ENCODE data around the gene SLC35F3. TPM values are rescaled to one million over a fixed set of nuclear protein-coding genes. Genes with fewer than 3 reads are reported as not detected.

The SLC35F3 gene
- total RNA-seq, 1 experiment from 2014 or later: 0.66 TPM

DNA sequence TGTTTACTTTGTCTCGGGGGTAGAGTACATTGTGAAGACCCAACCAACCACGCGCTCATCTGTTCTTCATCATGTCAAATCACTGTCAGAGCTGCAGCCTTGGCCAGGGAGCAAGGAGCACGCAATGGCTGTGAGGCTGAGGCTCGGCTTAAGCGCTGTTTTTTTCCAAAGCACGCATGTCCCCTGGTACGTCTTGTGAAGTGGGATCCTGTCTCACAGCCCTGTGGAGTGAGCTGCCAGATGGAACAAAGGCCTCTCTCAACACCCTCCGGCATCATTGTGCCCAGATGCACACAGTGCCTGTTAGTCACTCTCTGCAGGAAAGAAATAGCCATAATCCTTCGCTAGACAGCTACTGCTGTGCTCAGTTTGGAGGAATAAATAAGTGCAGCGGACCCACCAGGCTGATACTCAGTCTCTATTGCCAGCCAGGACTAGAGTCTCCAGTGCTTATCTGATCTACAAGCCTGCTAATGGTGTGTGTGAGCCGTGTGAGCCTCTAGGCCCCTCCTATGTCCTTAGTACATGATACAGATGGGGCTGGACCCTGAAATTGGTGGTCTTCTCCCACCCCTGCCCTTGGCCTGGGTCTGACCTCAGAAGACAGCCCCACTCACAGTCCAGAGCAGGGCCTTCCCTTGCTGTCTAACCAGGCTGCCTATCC, 377.5 kb downstream of the SLC35F3 start:
- no peak for DNase-seq
- no peak overlapping the region for H3K27ac Mint-ChIP-seq (ENCODE audit: unreplicated experiment)
- TF ChIP-seq, protein P1, sequence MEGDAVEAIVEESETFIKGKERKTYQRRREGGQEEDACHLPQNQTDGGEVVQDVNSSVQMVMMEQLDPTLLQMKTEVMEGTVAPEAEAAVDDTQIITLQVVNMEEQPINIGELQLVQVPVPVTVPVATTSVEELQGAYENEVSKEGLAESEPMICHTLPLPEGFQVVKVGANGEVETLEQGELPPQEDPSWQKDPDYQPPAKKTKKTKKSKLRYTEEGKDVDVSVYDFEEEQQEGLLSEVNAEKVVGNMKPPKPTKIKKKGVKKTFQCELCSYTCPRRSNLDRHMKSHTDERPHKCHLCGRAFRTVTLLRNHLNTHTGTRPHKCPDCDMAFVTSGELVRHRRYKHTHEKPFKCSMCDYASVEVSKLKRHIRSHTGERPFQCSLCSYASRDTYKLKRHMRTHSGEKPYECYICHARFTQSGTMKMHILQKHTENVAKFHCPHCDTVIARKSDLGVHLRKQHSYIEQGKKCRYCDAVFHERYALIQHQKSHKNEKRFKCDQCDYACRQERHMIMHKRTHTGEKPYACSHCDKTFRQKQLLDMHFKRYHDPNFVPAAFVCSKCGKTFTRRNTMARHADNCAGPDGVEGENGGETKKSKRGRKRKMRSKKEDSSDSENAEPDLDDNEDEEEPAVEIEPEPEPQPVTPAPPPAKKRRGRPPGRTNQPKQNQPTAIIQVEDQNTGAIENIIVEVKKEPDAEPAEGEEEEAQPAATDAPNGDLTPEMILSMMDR (IDR thresholded peaks at IDR 0.05; ENCODE audit: unreplicated experiment): no peak
- peaks cover 2% of the 10 kb centered on the region for H3K9me3 Mint-ChIP-seq (ENCODE audit: low read depth, unreplicated experiment)
- intact Hi-C loops (cut with micrococcal nuclease; ENCODE audit: unreplicated experiment): no loop called here
- H3K27me3 Mint-ChIP-seq (ENCODE audit: unreplicated experiment): peaks cover 94% of the 10 kb centered on the region
- no peak overlapping the region for H3K4me3 Mint-ChIP-seq (ENCODE audit: low read depth, unreplicated experiment)
- H3K36me3 Mint-ChIP-seq (ENCODE audit: insufficient read depth, unreplicated experiment): no peaks in the 10 kb centered on the region
- CTCF ChIA-PET: interaction anchor here (1.5 kb wide), 1 partner anchor 28 kb away, joined by 3 read pairs; no protein-coding TSS in a partner anchor
- BruUV-seq (replicated peaks): no TSS peak
- H3K4me1 Mint-ChIP-seq (ENCODE audit: low read depth, unreplicated experiment): no peaks in the 10 kb centered on the region

DNA sequence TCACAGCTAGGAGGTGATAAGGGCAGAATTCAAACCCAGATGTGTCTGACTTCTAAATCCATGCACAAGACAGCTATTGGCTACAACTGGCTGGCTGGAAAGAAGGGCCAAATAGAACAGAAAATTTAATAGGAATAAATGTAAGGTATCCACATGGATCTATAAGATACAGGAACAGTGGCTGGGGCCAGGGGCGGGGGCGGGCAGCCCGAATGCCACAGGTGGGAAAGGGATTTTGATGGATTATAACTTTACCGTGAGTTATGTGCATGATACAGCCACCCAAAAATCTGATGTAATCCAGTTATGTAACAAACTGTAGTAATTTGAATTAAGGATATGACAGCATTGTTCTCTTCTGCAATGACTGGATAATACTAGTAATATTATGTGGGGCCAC, 381.7 kb downstream of the SLC35F3 start:
- TF ChIP-seq, protein P1 (IDR thresholded peaks at IDR 0.05; ENCODE audit: unreplicated experiment): no peak
- Mint-ChIP-seq H3K4me1 (ENCODE audit: low read depth, unreplicated experiment) (no peaks in the 10 kb centered on the region), H3K27ac (ENCODE audit: unreplicated experiment) (no peak overlapping the region), H3K36me3 (ENCODE audit: insufficient read depth, unreplicated experiment) (no peaks in the 10 kb centered on the region), H3K4me3 (ENCODE audit: low read depth, unreplicated experiment) (no peak overlapping the region), H3K9me3 (ENCODE audit: low read depth, unreplicated experiment) (peaks cover 2% of the 10 kb centered on the region), H3K27me3 (ENCODE audit: unreplicated experiment) (peaks cover 82% of the 10 kb centered on the region)
- DNase-seq: no peak
- no TSS peak for BruUV-seq (replicated peaks)
- intact Hi-C loops (cut with micrococcal nuclease; ENCODE audit: unreplicated experiment): no loop called here
- CTCF ChIA-PET: no interaction called here

DNA sequence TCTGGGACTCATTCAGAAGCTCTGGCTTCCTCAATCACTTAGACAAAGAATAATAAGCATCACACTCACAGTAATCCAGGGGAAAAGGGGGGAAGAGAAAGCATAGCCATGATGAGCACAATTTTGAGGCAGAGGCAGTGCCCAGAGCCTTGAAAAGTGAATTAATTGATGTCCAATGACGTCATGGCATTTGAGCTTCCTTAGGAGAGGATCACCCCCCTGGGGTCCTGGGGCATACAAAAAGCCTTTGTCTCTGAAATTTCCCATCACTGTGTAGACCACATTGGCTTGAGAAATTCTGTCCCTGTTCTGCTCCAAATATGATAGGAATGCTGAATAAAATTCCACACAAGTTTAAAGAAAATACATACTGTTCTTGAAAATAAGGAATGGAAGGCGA, 384.5 kb downstream of the SLC35F3 start:
- H3K4me1 Mint-ChIP-seq (ENCODE audit: low read depth, unreplicated experiment): no peaks in the 10 kb centered on the region
- H3K4me3 Mint-ChIP-seq (ENCODE audit: low read depth, unreplicated experiment): no peak overlapping the region
- H3K27me3 Mint-ChIP-seq (ENCODE audit: unreplicated experiment): peaks cover 73% of the 10 kb centered on the region
- H3K27ac Mint-ChIP-seq (ENCODE audit: unreplicated experiment): no peak overlapping the region
- DNase-seq: no peak
- CTCF ChIA-PET: no interaction called here
- BruUV-seq (replicated peaks): no TSS peak
- H3K36me3 Mint-ChIP-seq (ENCODE audit: insufficient read depth, unreplicated experiment): no peaks in the 10 kb centered on the region
- no peaks in the 10 kb centered on the region for H3K9me3 Mint-ChIP-seq (ENCODE audit: low read depth, unreplicated experiment)
- intact Hi-C loops (cut with micrococcal nuclease; ENCODE audit: unreplicated experiment): no loop called here
- TF ChIP-seq, protein P1 (IDR thresholded peaks at IDR 0.05; ENCODE audit: unreplicated experiment): no peak

DNA sequence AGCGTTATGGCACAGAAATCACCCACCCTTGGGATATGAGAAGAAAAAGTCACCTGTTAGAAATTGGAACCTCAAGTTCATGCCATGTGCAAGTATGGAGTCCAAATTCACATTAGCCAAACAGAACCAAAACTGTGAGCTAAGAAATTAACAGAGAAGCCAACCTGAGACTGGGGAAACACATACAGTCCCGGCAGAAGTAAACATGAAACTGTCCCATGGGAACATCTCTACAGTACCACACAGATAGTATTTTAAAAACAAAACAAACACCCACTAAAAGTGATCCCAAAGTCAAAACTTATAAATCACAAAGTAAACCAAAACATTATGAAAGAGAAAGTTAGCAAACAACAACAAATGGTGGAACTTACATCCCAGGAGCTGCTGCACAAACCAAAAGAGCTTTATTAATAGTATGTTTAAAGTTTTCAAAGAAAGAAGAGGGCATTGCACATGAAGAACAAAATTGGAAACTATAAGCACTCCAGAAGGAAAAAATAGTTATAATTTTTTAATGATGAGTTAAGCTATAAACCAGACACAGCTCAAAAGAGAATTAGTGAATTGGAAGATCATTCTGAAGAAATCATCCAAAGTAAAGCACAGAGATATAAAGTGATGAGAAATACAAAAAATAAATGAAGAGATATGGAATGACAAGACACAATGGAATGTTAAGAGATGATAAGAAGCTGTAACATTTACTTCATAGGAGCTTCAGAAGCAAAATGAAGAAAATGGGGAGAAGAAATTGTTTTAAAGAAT, 385.2 kb downstream of the SLC35F3 start:
- intact Hi-C loops (cut with micrococcal nuclease; ENCODE audit: unreplicated experiment): no loop called here
- CTCF ChIA-PET: no interaction called here
- no peaks in the 10 kb centered on the region for H3K36me3 Mint-ChIP-seq (ENCODE audit: insufficient read depth, unreplicated experiment)
- no peak overlapping the region for H3K27ac Mint-ChIP-seq (ENCODE audit: unreplicated experiment)
- no TSS peak for BruUV-seq (replicated peaks)
- peaks cover 73% of the 10 kb centered on the region for H3K27me3 Mint-ChIP-seq (ENCODE audit: unreplicated experiment)
- H3K9me3 Mint-ChIP-seq (ENCODE audit: low read depth, unreplicated experiment): no peaks in the 10 kb centered on the region
- TF ChIP-seq, protein P1 (IDR thresholded peaks at IDR 0.05; ENCODE audit: unreplicated experiment): no peak
- H3K4me1 Mint-ChIP-seq (ENCODE audit: low read depth, unreplicated experiment): no peaks in the 10 kb centered on the region
- DNase-seq: no peak
- no peak overlapping the region for H3K4me3 Mint-ChIP-seq (ENCODE audit: low read depth, unreplicated experiment)
